Tibial nerve (tissue), 4 donors: ENCODE measurements around the gene TMEM116. TPM values are rescaled to one million over a fixed set of nuclear protein-coding genes. Genes with fewer than 3 reads are reported as not detected.
"Not testable (repeated sequence)": the region's sequence is repeated elsewhere in the genome, so short reads cannot be mapped to it uniquely, and the experiment has no call there.

ENCODE experiments used
- DNase-seq, 2 donors: peaks; one replicate each; pipeline ENCODE4 v3.0.0-alpha.2; 2019; ENCODE audit warnings: low spot score in 2 of 2
- H3K27ac ChIP-seq, 4 donors: fragments of 200-600 bp; sonication (generic) in 3 of 4; one replicate each; pipeline ENCODE4 v1.5.1; 2017 to 2019; ENCODE audit warnings: mild to moderate bottlenecking in 1 of 4
- H3K27me3 ChIP-seq, 2 donors: fragments of 200-600 bp; sonication (generic) in 1 of 2; one replicate each; pipeline versions ENCODE4 v1.5.1 to v1.6.0; 2017 to 2019
- H3K36me3 ChIP-seq, 3 donors: fragments of 200-600 bp; sonication (generic); one replicate each; pipeline ENCODE4 v1.5.1; 2018 to 2019
- H3K4me1 ChIP-seq, 4 donors: fragments of 200-600 bp; sonication (generic) in 3 of 4; one replicate each; pipeline ENCODE4 v1.5.1; 2017 to 2019
- H3K4me3 ChIP-seq, 4 donors: fragments of 200-600 bp; sonication (generic) in 3 of 4; one replicate each; pipeline ENCODE4 v1.5.1; 2017 to 2019; ENCODE audit warnings: mild to moderate bottlenecking in 1 of 4, moderate library complexity in 1 of 4
- H3K9me3 ChIP-seq, 4 donors: fragments of 200-600 bp; sonication (generic) in 3 of 4; one replicate each; pipeline ENCODE4 v1.5.1; 2017 to 2019
- CTCF ChIP-seq, 5 experiments: fragments of 200-600 bp in 3 of 5; fragments of 450-650 bp in 2 of 5; sonication (generic) in 3 of 5; IDR thresholded peaks; one replicate each; pipeline ENCODE4 v1.5.1; 2016 to 2019; ENCODE audit warnings: antibody characterized with exemption in 5 of 5, mild to moderate bottlenecking in 3 of 5, moderate library complexity in 2 of 5
- EP300 ChIP-seq, 2 donors: sonication (generic); formaldehyde crosslinking; IDR thresholded peaks; one replicate each; pipeline ENCODE4 v1.6.1; 2017; ENCODE audit warnings: antibody characterized with exemption in 2 of 2, mild to moderate bottlenecking in 1 of 2
- POLR2A ChIP-seq, 2 donors: fragments of 450-650 bp; IDR thresholded peaks; one replicate each; pipeline ENCODE4 v1.6.1; 2017; ENCODE audit warnings: antibody characterized with exemption in 2 of 2, mild to moderate bottlenecking in 2 of 2, moderate library complexity in 2 of 2
- WGBS, 2 donors: methylation state at CpG; one replicate each; pipeline ENCODE4 v1.1.5; 2018; 5-methylcytosine and 5-hydroxymethylcytosine counted together
- total RNA-seq, 4 donors: library from RNA; depleted of rRNA; stranded (reverse); fragments of >200 nt; gene quantifications; one replicate each; pipeline ENCODE4 v1.1.0, GENCODE V29; 2016

TMEM116 gene
- total RNA-seq, 4 donors from 2014 or later = 6.9 to 18.1 (median 14.4) TPM

- no peak overlapping the region for H3K27ac ChIP-seq
- peaks cover 0 to 8% (median 0%) of the 10 kb centered on the region in 3 donors for H3K36me3 ChIP-seq
- DNase-seq = no peak
- 91 to 96% methylated on average over 6 to 7 of the region's 8 CpGs for WGBS, 2 donors
- H3K27me3 ChIP-seq = no peaks in the 10 kb centered on the region
- no peak overlapping the region for H3K4me3 ChIP-seq
- peaks cover 0 to 52% (median 22%) of the 10 kb centered on the region in 4 donors for H3K4me1 ChIP-seq
- H3K9me3 ChIP-seq = no peaks in the 10 kb centered on the region
- TF ChIP-seq EP300 (IDR thresholded peaks at IDR 0.05) (no peak), POLR2A (IDR thresholded peaks at IDR 0.05) (no peak), CTCF (IDR thresholded peaks at IDR 0.05) (no peak)
Measured at GRCh38 chr12:112010415-112011344, 2.3 kb downstream of the TMEM116 start.

- not testable (repeated sequence) for DNase-seq, H3K27me3 ChIP-seq, H3K36me3 ChIP-seq, H3K27ac ChIP-seq, H3K4me3 ChIP-seq, H3K9me3 ChIP-seq
- peaks cover 0 to 44% (median 16%) of the 10 kb centered on the region in 4 donors for H3K4me1 ChIP-seq
- WGBS, 2 donors = 76 to 84% methylated on average over 3 of the region's 3 CpGs
Measured at GRCh38 chr12:112009596-112009995, 3.4 kb downstream of the TMEM116 start.

GRCh38 chr12:112008918-112009317, 4.0 kb downstream of the TMEM116 start:
- H3K9me3 ChIP-seq = no peaks in the 10 kb centered on the region
- DNase-seq = no peak
- peaks cover 0 to 10% (median 0%) of the 10 kb centered on the region in 3 donors for H3K36me3 ChIP-seq
- H3K27ac ChIP-seq = no peak overlapping the region
- no peak overlapping the region for H3K4me3 ChIP-seq
- H3K27me3 ChIP-seq = no peaks in the 10 kb centered on the region
- H3K4me1 ChIP-seq = peaks cover 0 to 37% (median 13%) of the 10 kb centered on the region in 4 donors
- TF ChIP-seq EP300 (IDR thresholded peaks at IDR 0.05) (no peak), POLR2A (IDR thresholded peaks at IDR 0.05) (no peak), CTCF (IDR thresholded peaks at IDR 0.05) (no peak)
- 80 to 81% methylated on average over 3 of the region's 3 CpGs for WGBS, 2 donors

GRCh38 chr12:112007945-112008344, 5.0 kb downstream of the TMEM116 start:
- TF ChIP-seq POLR2A (IDR thresholded peaks at IDR 0.05) (no peak), CTCF (IDR thresholded peaks at IDR 0.05) (no peak), EP300 (IDR thresholded peaks at IDR 0.05) (no peak)
- WGBS, 2 donors = 93 to 95% methylated on average over 9 of the region's 9 CpGs
- no peaks in the 10 kb centered on the region for H3K9me3 ChIP-seq
- no peaks in the 10 kb centered on the region for H3K27me3 ChIP-seq
- DNase-seq = no peak
- H3K4me3 ChIP-seq = no peak overlapping the region
- peaks cover 0 to 35% (median 13%) of the 10 kb centered on the region in 4 donors for H3K4me1 ChIP-seq
- peaks cover 0 to 16% (median 0%) of the 10 kb centered on the region in 3 donors for H3K36me3 ChIP-seq
- H3K27ac ChIP-seq = no peak overlapping the region

GRCh38 chr12:112005419-112006395, 7.3 kb downstream of the TMEM116 start:
- WGBS, 2 donors = 79 to 81% methylated on average over 6 of the region's 6 CpGs
- Histone ChIP-seq H3K4me1 (peaks cover 0 to 22% (median 0%) of the 10 kb centered on the region in 4 donors), H3K27ac (no peak overlapping the region), H3K9me3 (no peaks in the 10 kb centered on the region), H3K27me3 (no peaks in the 10 kb centered on the region), H3K36me3 (peaks cover 0 to 20% (median 0%) of the 10 kb centered on the region in 3 donors), H3K4me3 (no peak overlapping the region)
- no peak for DNase-seq
- TF ChIP-seq POLR2A (IDR thresholded peaks at IDR 0.05) (no peak), EP300 (IDR thresholded peaks at IDR 0.05) (no peak)
